GM21515 (cell line): Measurements from ENCODE around the gene LTB.
A peak's percentile ranks its signal among the peaks of the same experiment; 100 is the strongest.
"Not testable (repeated sequence)": the region's sequence is repeated elsewhere in the genome, so short reads cannot be mapped to it uniquely, and the experiment has no call there.

Source experiments
- ATAC-seq: cut with Tn5 transposase; IDR thresholded peaks from one replicate; pipeline ENCODE4 v1.9.1; 2021; ENCODE audit not compliant: unreplicated experiment

The LTB gene

GRCh38 chr6:31609519-31610406, 27.5 kb upstream of the LTB start:
- ATAC-seq = no peak

- no peak for ATAC-seq
These were observed 25.1 kb upstream of the LTB start for GRCh38 chr6:31607317-31607716.

GRCh38 chr6:31597006-31597405, 14.8 kb upstream of the LTB start:
- no peak for ATAC-seq

- ATAC-seq = no peak
These were observed 10.2 kb upstream of the LTB start for GRCh38 chr6:31592396-31592771.

GRCh38 chr6:31590691-31591090, 8.5 kb upstream of the LTB start:
- not testable (repeated sequence) for ATAC-seq

- ATAC-seq = no peak
These were observed 6.8 kb upstream of the LTB start for GRCh38 chr6:31588871-31589650.

GRCh38 chr6:31587791-31588777, 5.9 kb upstream of the LTB start:
- no peak for ATAC-seq

GRCh38 chr6:31586599-31587281, 4.5 kb upstream of the LTB start:
- no peak for ATAC-seq

- no peak for ATAC-seq
These were observed 3.8 kb upstream of the LTB start, which contains the start of gene LST1 for GRCh38 chr6:31586008-31586407. Gene LST1, plus strand, starts transcription at chr6:31586277. Its CDS starts 1,023 bp downstream, at chr6:31587300.

- ATAC-seq = no peak
These were observed 3.3 kb upstream of the LTB start for GRCh38 chr6:31585491-31585890.

GRCh38 chr6:31581434-31582229, 592 bp downstream of the LTB start:
- no peak for ATAC-seq

GRCh38 chr6:31580807-31581433, 1.3 kb downstream of the LTB start:
- peak; percentile 51 for ATAC-seq

- no peak for ATAC-seq
These were observed 1.8 kb downstream of the LTB start for GRCh38 chr6:31580438-31580740.

- ATAC-seq = no peak
These were observed 2.4 kb downstream of the LTB start for GRCh38 chr6:31579546-31580437.

GRCh38 chr6:31579119-31579505, 3.1 kb downstream of the LTB start:
- no peak for ATAC-seq

GRCh38 chr6:31578184-31579118, 3.8 kb downstream of the LTB start:
- ATAC-seq = no peak

GRCh38 chr6:31577579-31577966, 4.7 kb downstream of the LTB start:
- no peak for ATAC-seq
